ENCODE data around the gene HTATSF1.

The HTATSF1 gene

GRCh38 chrX:136495043-136495442 is 2.3 kb upstream of the HTATSF1 start:
- Histone ChIP-seq H3K27me3 (ENCODE audit: control insufficient read depth in 2 of 2, insufficient read depth in 2 of 2, low read length in 2 of 2) (peaks cover 4 to 16% of the 10 kb centered on the region in 2 donors), H3K9ac (ENCODE audit: low read depth in 1 of 2, low read length in 2 of 2) (no peak overlapping the region), H3K27ac (ENCODE audit: low read depth in 2 of 2, low read length in 2 of 2) (no peak overlapping the region), H3K4me1 (ENCODE audit: control insufficient read depth in 2 of 2, insufficient read depth in 2 of 2, low read length in 2 of 2) (peaks cover 0 to 4% of the 10 kb centered on the region in 2 donors), H3K36me3 (ENCODE audit: control insufficient read depth in 2 of 2, insufficient read depth in 2 of 2, low read length in 2 of 2) (no peaks in the 10 kb centered on the region), H3K9me3 (ENCODE audit: control insufficient read depth in 2 of 2, low read length in 2 of 2) (no peaks in the 10 kb centered on the region), H3K4me3 (ENCODE audit: low read length in 2 of 2) (no peak overlapping the region)

GRCh38 chrX:136496186-136496763 is 1.1 kb upstream of the HTATSF1 start:
- H3K36me3 ChIP-seq (ENCODE audit: control insufficient read depth in 2 of 2, insufficient read depth in 2 of 2, low read length in 2 of 2) = peaks cover 2 to 3% of the 10 kb centered on the region in 2 donors
- H3K4me1 ChIP-seq (ENCODE audit: control insufficient read depth in 2 of 2, insufficient read depth in 2 of 2, low read length in 2 of 2) = peaks cover 0 to 4% of the 10 kb centered on the region in 2 donors
- H3K4me3 ChIP-seq (ENCODE audit: low read length in 2 of 2) = peak overlapping the region; percentile 77 to 90
- H3K27me3 ChIP-seq (ENCODE audit: control insufficient read depth in 2 of 2, insufficient read depth in 2 of 2, low read length in 2 of 2) = peaks cover 0 to 9% of the 10 kb centered on the region in 2 donors
- H3K9ac ChIP-seq (ENCODE audit: low read depth in 1 of 2, low read length in 2 of 2) = peak overlapping the region; percentile 64 to 86
- peak overlapping the region; percentile 88 to 92 for H3K27ac ChIP-seq (ENCODE audit: low read depth in 2 of 2, low read length in 2 of 2)
- no peaks in the 10 kb centered on the region for H3K9me3 ChIP-seq (ENCODE audit: control insufficient read depth in 2 of 2, low read length in 2 of 2)

- no peaks in the 10 kb centered on the region for H3K9me3 ChIP-seq (ENCODE audit: control insufficient read depth in 2 of 2, low read length in 2 of 2)
- H3K9ac ChIP-seq (ENCODE audit: low read depth in 1 of 2, low read length in 2 of 2) = peak overlapping the region; percentile 66 to 86
- peaks cover 0 to 4% of the 10 kb centered on the region in 2 donors for H3K4me1 ChIP-seq (ENCODE audit: control insufficient read depth in 2 of 2, insufficient read depth in 2 of 2, low read length in 2 of 2)
- peak overlapping the region; percentile 88 to 92 for H3K27ac ChIP-seq (ENCODE audit: low read depth in 2 of 2, low read length in 2 of 2)
- peaks cover 6 to 7% of the 10 kb centered on the region in 2 donors for H3K36me3 ChIP-seq (ENCODE audit: control insufficient read depth in 2 of 2, insufficient read depth in 2 of 2, low read length in 2 of 2)
- H3K4me3 ChIP-seq (ENCODE audit: low read length in 2 of 2) = peak overlapping the region; percentile 77 to 90
- peaks cover 0 to 4% of the 10 kb centered on the region in 2 donors for H3K27me3 ChIP-seq (ENCODE audit: control insufficient read depth in 2 of 2, insufficient read depth in 2 of 2, low read length in 2 of 2)
Observed at GRCh38 chrX:136496764-136497555, 432 bp upstream of the HTATSF1 start.

- H3K27me3 ChIP-seq (ENCODE audit: control insufficient read depth in 2 of 2, insufficient read depth in 2 of 2, low read length in 2 of 2) = no peaks in the 10 kb centered on the region
- H3K4me3 ChIP-seq (ENCODE audit: low read length in 2 of 2) = no peak overlapping the region
- H3K36me3 ChIP-seq (ENCODE audit: control insufficient read depth in 2 of 2, insufficient read depth in 2 of 2, low read length in 2 of 2) = no peaks in the 10 kb centered on the region
- H3K27ac ChIP-seq (ENCODE audit: low read depth in 2 of 2, low read length in 2 of 2) = no peak overlapping the region
- no peak overlapping the region for H3K9ac ChIP-seq (ENCODE audit: low read depth in 1 of 2, low read length in 2 of 2)
- H3K9me3 ChIP-seq (ENCODE audit: control insufficient read depth in 2 of 2, low read length in 2 of 2) = no peaks in the 10 kb centered on the region
- no peaks in the 10 kb centered on the region for H3K4me1 ChIP-seq (ENCODE audit: control insufficient read depth in 2 of 2, insufficient read depth in 2 of 2, low read length in 2 of 2)
Observed at GRCh38 chrX:136519069-136519468, 21.7 kb downstream of the HTATSF1 start.

GRCh38 chrX:136523770-136524169 is 26.4 kb downstream of the HTATSF1 start:
- no peaks in the 10 kb centered on the region for H3K9me3 ChIP-seq (ENCODE audit: control insufficient read depth in 2 of 2, low read length in 2 of 2)
- no peak overlapping the region for H3K27ac ChIP-seq (ENCODE audit: low read depth in 2 of 2, low read length in 2 of 2)
- H3K4me1 ChIP-seq (ENCODE audit: control insufficient read depth in 2 of 2, insufficient read depth in 2 of 2, low read length in 2 of 2) = no peaks in the 10 kb centered on the region
- no peak overlapping the region for H3K9ac ChIP-seq (ENCODE audit: low read depth in 1 of 2, low read length in 2 of 2)
- H3K36me3 ChIP-seq (ENCODE audit: control insufficient read depth in 2 of 2, insufficient read depth in 2 of 2, low read length in 2 of 2) = no peaks in the 10 kb centered on the region
- H3K4me3 ChIP-seq (ENCODE audit: low read length in 2 of 2) = no peak overlapping the region
- H3K27me3 ChIP-seq (ENCODE audit: control insufficient read depth in 2 of 2, insufficient read depth in 2 of 2, low read length in 2 of 2) = no peaks in the 10 kb centered on the region

GRCh38 chrX:136525738-136526606 is 28.6 kb downstream of the HTATSF1 start:
- Histone ChIP-seq H3K36me3 (ENCODE audit: control insufficient read depth in 2 of 2, insufficient read depth in 2 of 2, low read length in 2 of 2) (no peaks in the 10 kb centered on the region), H3K4me1 (ENCODE audit: control insufficient read depth in 2 of 2, insufficient read depth in 2 of 2, low read length in 2 of 2) (no peaks in the 10 kb centered on the region), H3K27me3 (ENCODE audit: control insufficient read depth in 2 of 2, insufficient read depth in 2 of 2, low read length in 2 of 2) (no peaks in the 10 kb centered on the region), H3K9ac (ENCODE audit: low read depth in 1 of 2, low read length in 2 of 2) (no peak overlapping the region), H3K4me3 (ENCODE audit: low read length in 2 of 2) (no peak overlapping the region), H3K9me3 (ENCODE audit: control insufficient read depth in 2 of 2, low read length in 2 of 2) (no peaks in the 10 kb centered on the region), H3K27ac (ENCODE audit: low read depth in 2 of 2, low read length in 2 of 2) (peak overlapping the region in 1 of 2 donors; percentile 54)

- no peaks in the 10 kb centered on the region for H3K4me1 ChIP-seq (ENCODE audit: control insufficient read depth in 2 of 2, insufficient read depth in 2 of 2, low read length in 2 of 2)
- H3K36me3 ChIP-seq (ENCODE audit: control insufficient read depth in 2 of 2, insufficient read depth in 2 of 2, low read length in 2 of 2) = no peaks in the 10 kb centered on the region
- no peak overlapping the region for H3K9ac ChIP-seq (ENCODE audit: low read depth in 1 of 2, low read length in 2 of 2)
- H3K27me3 ChIP-seq (ENCODE audit: control insufficient read depth in 2 of 2, insufficient read depth in 2 of 2, low read length in 2 of 2) = no peaks in the 10 kb centered on the region
- no peaks in the 10 kb centered on the region for H3K9me3 ChIP-seq (ENCODE audit: control insufficient read depth in 2 of 2, low read length in 2 of 2)
- H3K4me3 ChIP-seq (ENCODE audit: low read length in 2 of 2) = no peak overlapping the region
- no peak overlapping the region for H3K27ac ChIP-seq (ENCODE audit: low read depth in 2 of 2, low read length in 2 of 2)
Observed at GRCh38 chrX:136528645-136529315, 31.4 kb downstream of the HTATSF1 start.

GRCh38 chrX:136529795-136530194 is 32.4 kb downstream of the HTATSF1 start:
- no peaks in the 10 kb centered on the region for H3K9me3 ChIP-seq (ENCODE audit: control insufficient read depth in 2 of 2, low read length in 2 of 2)
- no peaks in the 10 kb centered on the region for H3K27me3 ChIP-seq (ENCODE audit: control insufficient read depth in 2 of 2, insufficient read depth in 2 of 2, low read length in 2 of 2)
- H3K27ac ChIP-seq (ENCODE audit: low read depth in 2 of 2, low read length in 2 of 2) = no peak overlapping the region

GRCh38 chrX:136531951-136532350 is 34.6 kb downstream of the HTATSF1 start, which contains the start of gene VGLL1:
VGLL1 (plus strand) TSS chrX:136532215; CDS start chrX:136536021, 3,806 bp downstream.
- H3K27ac ChIP-seq (ENCODE audit: low read depth in 2 of 2, low read length in 2 of 2) = no peak within 1 kb of the TSS
- no peaks in the 10 kb centered on the region for H3K4me1 ChIP-seq (ENCODE audit: control insufficient read depth in 2 of 2, insufficient read depth in 2 of 2, low read length in 2 of 2)
- H3K4me3 ChIP-seq (ENCODE audit: low read length in 2 of 2) = no peak within 1 kb of the TSS
- H3K9ac ChIP-seq (ENCODE audit: low read depth in 1 of 2, low read length in 2 of 2) = no peak within 1 kb of the TSS
- no peaks in the 10 kb centered on the region for H3K9me3 ChIP-seq (ENCODE audit: control insufficient read depth in 2 of 2, low read length in 2 of 2)
- peaks cover 0 to 2% of the 10 kb centered on the region in 2 donors for H3K27me3 ChIP-seq (ENCODE audit: control insufficient read depth in 2 of 2, insufficient read depth in 2 of 2, low read length in 2 of 2)
- H3K36me3 ChIP-seq (ENCODE audit: control insufficient read depth in 2 of 2, insufficient read depth in 2 of 2, low read length in 2 of 2) = no peaks in the 10 kb centered on the region

More at GRCh38 chrX:136529795-136530194, 32.4 kb downstream of the HTATSF1 start:
- H3K36me3 ChIP-seq (ENCODE audit: control insufficient read depth in 2 of 2, insufficient read depth in 2 of 2, low read length in 2 of 2) = no peaks in the 10 kb centered on the region
- H3K4me3 ChIP-seq (ENCODE audit: low read length in 2 of 2) = no peak overlapping the region
- H3K9ac ChIP-seq (ENCODE audit: low read depth in 1 of 2, low read length in 2 of 2) = no peak overlapping the region
- no peaks in the 10 kb centered on the region for H3K4me1 ChIP-seq (ENCODE audit: control insufficient read depth in 2 of 2, insufficient read depth in 2 of 2, low read length in 2 of 2)

Data from mucosa of rectum (tissue), 2 donors.